ENCODE measurements around the gene ERICH3.
"Not testable (repeated sequence)": the region's sequence is repeated elsewhere in the genome, so short reads cannot be mapped to it uniquely, and the experiment has no call there.

The ERICH3 gene

DNA sequence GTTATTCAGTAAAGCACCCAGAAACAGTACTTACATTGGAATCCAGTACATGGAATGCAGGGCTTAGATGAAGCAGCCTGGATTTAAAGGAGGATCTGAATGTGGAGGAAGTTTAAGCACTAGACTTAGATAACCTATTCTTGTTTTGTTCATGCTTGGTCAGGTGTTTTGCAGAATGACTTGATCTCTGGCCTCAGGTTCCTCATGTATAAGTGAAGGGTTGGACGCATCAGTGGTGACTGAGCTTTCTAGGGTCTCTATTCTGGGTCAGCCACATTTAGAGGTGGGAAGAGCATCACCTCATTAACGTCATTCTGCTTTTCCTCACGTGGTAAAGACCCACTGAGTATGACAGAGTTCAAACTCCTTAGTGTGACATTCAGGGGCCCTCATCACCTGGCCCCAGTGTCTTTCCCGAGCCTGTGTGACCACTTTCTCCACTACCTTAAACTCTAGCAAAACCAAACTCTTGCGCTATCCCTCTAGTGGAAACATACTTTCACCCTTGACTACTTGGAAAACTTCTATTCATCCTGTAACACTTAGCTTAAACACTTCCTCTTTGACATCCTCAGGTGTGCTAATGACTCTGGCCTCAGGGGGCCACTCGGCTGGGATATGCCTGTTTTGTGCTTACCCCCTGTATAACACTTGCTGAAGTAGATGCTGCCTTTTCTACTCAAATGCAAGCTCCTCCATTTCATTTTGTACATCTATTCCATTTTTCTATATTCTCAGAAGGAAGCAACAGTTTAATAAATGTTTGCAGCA, 871 bp upstream of the ERICH3 start:
- no peak for DNase-seq

DNA sequence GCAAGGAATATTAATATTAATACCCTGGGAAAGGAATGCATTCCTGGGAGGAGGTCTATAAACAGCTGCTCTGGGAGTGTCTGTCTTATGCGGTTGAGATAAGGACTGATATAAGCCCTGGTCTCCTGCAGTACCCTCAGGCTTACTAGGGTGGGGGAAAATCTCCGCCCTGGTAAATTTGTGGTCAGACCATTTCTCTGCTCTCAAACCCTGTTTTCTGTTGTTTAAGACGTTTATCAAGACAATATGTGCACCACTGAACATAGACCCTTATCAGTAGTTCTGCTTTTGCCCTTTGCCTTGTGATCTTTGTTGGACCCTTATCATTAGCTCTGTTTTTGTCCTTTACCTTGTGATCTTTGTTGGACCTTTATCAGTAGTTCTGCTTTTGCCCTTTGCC, 2.7 kb downstream of the ERICH3 start:
- not testable (repeated sequence) for DNase-seq

DNA sequence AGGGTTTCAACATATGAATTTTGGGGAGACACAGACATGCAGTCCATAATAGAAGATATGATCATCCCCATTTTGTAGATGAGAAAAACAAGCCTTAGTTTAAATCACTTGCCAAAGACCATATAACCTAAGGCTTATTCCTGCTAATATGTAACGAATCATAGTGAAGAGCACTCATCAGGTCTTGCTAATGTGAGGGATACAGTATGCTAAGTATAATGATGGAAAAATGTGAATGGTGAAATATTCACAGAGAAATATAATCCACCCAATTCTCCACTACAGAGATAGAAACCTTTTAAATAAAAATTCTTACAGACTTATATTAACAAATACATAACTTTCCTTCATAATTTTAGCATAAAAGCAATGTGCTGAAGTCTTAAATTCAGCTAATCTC, 18.9 kb downstream of the ERICH3 start:
- DNase-seq, result no peak

DNA sequence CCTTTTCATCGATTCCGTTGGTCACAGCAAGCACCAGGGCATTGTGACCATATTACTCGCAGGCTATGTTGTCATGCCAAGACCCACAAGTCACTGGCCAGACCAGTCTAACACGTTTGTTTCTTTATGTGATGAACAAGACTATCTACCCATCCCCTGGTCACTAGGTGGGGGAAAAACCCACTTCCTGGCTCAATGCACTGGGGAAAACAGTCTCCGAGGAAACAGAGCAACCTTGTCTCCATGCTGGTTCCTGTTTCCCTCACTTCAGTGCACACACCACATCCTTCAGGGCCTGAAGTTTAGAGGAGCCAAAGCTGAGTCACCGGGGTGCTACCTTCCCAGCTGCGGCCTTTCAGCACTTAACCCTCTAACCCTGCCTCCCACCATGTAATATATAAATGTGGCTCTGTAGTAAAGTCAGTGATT, 20.9 kb downstream of the ERICH3 start:
- peak; percentile 89 for DNase-seq

DNA sequence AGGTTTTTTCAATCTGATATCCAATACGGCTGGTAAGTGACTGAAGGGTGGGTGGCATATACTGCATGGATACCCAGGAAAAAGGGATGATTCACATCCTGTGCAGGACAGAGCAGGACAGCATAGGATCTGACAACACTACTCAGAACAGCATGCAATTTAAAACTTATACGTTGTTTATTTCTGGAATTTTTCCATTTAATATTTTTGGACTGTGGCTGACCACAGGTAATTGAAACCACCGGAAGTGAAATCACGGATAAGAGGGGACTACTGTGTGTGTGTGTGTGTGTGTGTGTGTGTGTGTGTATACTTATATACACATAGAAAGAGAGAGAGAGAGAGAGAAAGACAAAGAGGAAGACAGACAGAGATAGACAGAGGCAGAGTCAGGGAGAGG, 23.0 kb downstream of the ERICH3 start:
- peak; percentile 68 for DNase-seq

DNA sequence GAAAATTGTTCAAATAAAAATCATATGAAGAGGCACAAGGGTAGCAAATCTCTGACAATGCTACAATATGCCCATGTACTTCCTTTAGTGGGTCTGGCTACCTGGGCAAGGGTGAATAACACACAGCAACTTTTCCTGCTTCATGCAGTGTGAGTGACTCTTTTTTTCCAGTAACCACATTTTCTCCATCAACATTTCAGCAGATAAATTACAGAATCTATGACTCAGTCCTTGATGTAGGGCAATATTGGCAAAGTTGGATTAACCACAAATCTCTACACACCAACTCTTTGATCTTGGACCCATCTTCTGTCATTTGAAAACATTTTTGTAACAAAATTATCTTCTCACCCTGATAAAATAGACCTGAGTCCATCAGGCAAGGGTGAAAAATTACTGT, 31.7 kb downstream of the ERICH3 start:
- peak; percentile 46 for DNase-seq

DNA sequence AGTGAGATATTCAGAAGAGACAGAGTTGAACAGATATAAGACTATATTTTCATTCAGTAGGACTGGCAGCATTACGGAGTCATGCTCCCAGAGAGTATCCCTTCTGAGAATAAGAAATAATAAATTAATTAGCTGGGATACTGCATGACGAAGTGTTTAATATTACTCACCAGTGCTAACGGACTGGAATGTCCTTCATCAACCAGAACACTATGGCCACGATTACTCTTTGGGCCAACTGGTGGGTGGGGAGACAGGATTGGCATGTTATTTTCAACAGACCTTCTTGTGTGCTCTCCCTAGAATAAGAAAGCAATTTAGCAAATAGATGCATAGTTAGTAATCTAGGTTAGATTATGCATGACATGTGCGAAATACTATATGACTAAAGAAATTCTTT, 32.4 kb downstream of the ERICH3 start:
- DNase-seq, result no peak

DNA sequence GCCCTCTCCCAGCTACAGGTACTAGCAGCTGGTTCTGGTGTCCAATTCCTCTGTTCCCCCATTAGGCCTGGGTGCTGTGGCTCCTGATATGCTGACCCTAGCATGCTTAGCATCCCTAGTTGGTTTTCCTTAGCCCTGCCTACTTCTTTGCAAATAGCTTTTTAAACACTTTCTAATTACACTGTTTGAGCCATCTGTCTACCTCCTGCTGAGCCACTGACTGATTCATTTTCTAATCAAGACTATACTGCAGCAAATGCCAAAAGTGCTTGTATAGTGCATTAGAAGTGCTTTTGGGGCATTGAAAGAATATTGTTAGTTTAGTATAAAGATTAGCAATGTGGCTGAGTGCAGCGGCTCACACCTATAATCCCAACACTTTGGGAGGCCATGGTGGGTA, 36.3 kb downstream of the ERICH3 start:
- no peak for DNase-seq

DNA sequence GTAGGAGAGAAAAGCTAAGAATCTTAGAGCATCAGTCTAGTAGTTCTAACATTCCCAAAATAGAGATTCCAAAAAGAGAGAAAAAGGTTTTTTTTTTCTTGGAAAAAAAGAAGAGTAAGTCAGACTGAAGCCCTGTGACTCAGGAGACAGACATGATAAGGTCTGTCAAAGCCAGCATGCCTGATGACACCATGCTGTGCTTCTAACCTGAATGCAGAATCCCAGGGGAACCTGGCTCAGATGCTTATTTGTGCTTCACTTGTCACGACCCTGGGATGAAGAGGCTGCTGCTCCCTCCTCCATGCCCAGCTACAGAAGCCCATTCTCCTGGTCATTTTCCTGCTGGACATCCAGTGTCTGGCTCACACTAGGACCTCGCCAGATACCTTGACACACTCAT, 44.3 kb downstream of the ERICH3 start:
- peak; percentile 27 for DNase-seq

DNA sequence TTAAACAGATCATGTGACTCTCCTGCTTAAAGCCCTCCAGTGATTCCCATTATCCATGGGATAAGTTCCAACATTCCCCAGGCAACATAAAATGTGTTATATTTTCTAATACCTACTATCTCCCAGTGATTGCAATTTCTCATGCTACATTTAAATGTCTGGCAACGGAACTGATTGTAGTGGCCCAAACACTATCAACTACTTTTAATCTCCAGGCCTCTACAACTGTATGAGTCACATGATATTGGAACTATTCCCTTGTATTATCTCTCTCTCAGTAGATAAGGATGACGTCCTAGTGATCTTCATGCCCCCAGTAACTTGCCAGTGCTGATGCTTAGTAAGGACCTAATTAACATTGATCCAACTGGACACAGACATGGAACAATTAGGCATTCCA, 49.9 kb downstream of the ERICH3 start:
- DNase-seq, result no peak

DNA sequence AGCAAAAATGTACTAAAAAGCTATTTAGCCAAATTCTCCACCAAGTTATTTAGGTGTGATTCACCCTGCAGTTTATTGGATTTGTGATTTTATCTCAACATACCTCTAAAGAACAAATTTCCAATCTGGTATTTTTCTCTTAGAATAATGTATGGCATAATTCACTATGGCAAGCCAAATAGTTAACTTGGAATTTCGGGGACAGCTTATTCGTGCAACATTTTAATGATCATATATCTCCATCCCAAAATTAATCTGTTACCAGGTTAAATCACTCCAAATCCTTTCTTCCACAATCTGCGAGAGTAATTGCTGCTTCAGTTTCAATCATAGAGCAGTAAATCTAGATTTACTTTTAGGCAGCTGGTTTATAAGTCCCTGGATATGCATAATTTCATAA, 53.4 kb downstream of the ERICH3 start:
- no peak for DNase-seq

DNA sequence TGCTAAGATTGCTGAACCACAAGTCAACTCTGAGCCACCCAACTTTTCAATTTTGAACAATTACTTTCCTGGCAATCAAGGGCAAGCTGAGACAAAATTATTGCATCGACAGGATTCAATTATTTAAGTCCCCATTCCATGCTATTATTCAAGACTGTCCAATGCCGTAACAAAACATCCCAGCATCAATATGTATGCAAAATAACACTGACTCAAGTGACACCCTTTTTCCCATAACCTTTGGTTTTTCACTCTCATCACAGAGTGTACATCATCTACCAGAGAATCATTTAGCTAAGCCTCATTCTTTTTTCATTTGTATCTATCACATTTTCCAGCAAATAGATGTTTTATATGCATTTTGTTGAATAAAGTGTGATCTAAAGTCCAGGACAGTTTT, 54.6 kb downstream of the ERICH3 start:
- DNase-seq, result no peak

DNA sequence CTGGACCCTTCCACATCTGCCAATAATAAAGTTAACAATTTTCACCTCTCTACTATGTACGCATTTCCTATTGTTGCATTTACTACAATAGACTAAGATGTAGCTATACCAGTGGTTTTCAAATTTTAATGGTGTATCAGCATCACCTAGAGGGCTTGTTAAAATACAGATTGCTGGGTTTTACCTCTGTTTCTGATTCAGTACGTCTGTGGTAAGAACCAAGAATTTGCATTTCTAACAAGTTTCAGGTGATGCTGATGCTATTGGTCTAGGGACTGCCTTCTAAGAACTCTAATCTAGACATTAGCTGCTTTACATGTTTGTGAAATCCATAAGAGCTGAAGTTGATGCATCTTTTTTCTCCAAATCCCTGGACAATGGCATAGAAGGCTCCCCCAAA, 59.7 kb downstream of the ERICH3 start:
- no peak for DNase-seq

DNA sequence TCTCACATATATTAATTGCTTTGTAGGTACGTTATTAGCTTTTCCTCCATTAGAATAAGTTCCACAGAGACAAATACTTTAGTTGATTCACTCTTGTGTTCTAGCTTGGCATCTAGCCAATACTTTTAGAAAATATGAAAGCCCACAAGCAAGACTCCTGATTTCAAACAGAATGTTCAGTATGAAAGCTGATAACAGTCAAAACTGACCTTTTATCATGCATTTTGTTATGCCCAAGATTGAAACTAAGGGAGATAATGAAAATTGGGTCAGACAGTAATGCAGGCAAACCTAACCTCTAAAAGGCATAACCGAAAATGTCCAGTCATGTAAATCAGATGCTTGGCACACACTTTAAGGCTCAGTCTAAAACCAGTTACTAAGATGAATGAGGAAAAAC, 61.7 kb downstream of the ERICH3 start:
- DNase-seq, result no peak

DNA sequence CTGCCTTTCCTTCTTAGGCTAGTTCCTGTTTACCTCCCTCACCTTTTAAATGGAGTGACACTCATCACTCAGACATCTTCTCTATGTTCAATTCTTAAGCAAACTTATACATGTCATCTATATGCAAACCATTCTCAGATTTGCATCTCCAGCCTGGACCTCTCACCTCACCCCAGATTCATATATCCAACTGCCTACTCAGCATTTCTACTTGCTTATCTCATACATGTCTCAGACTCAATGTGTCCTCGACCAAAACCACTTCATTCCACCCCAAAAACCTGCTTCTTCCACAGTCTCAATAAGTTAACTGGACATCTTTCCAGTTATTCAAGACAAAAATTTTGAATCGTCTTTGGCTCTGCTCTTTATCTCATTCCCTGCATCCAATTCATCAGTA, 62.6 kb downstream of the ERICH3 start:
- no peak for DNase-seq

DNA sequence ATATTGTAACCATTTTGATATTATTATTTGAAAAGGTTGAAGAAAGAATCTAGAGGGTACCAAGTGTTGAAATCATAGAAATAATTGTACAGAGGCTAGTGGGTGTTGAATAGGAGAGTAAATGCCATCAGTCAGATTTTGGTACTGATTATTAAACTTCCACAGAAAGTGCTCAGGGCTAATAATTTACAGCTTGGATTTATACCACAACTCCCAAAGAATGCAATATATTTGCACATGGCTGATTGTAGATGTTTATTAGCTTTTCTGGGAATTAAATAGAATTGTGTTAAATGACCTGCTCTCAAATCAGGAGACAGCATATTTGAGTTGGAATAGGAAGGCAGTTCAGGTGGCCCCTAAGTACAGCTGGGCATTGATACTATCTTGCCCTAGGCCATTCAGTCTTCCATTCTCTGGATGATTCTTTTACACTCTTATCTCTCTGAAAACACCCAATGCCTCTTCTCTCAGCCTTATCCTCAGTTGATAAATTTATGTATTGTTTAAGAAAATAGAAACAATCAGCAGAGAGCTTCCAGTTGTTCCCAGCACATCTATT, 63.7 kb downstream of the ERICH3 start:
- no peak for DNase-seq

DNA sequence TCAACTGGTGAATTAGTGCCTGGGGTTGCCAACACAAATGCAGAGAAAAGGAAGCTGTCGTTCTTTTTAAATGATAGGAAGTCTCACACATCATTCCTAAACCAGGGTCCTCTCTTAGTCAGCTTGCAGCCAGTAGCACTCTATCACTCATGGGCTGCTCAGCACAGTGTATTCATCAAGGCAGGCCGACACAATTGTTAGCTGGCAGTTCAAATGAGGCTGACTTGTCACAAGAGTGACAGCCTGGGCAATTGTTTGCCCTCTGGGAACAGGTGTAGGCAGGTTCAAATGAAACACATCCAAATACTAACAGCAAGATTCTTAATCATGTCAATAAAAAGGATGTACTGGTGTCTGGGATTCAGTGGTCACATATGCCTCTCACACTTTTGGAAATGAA, 76.9 kb downstream of the ERICH3 start:
- no peak for DNase-seq

DNA sequence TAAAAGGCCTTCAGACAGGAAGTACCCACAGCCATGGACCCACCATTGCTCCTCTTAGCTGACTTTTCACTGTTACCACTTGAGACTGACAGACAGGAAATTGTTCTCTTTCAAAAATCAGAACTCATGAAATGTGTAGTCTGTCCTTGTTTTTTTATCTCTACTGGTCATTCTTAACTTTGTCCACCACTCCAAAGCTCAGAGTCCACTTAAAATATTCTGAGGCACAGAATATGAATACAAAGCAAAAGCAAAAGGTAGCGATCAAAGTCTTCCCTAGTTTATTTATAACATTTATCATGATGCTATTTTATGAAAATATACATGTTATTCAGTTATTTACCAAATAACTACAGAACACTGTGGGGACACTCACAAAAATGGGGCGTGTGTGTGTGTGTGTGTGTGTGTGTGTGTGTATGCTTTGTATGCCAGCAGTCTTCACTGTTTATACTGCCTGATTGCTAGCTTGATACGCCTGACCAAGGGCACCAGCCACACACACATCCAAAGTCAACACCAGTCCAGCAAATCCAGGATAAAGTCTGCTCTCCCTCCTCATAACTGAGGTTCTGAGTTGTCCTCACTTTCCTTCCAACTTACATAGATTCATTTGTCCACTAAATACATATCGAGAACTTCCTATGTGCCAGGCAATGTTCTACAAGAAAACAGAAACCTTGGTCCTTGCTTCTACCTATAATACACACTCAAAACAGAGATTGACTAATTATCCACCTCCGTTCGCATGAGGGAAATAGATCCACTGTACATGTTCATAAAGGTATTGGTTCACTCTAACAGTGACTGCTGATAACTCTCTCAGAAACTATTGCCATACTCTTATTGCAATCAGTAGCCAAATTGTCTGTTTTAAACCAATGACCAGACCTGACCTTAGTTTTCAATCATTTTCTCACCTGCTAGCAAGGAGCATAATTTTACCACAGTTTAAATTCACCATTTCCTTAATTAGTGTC, 79.4 kb downstream of the ERICH3 start:
- DNase-seq, result no peak

DNA sequence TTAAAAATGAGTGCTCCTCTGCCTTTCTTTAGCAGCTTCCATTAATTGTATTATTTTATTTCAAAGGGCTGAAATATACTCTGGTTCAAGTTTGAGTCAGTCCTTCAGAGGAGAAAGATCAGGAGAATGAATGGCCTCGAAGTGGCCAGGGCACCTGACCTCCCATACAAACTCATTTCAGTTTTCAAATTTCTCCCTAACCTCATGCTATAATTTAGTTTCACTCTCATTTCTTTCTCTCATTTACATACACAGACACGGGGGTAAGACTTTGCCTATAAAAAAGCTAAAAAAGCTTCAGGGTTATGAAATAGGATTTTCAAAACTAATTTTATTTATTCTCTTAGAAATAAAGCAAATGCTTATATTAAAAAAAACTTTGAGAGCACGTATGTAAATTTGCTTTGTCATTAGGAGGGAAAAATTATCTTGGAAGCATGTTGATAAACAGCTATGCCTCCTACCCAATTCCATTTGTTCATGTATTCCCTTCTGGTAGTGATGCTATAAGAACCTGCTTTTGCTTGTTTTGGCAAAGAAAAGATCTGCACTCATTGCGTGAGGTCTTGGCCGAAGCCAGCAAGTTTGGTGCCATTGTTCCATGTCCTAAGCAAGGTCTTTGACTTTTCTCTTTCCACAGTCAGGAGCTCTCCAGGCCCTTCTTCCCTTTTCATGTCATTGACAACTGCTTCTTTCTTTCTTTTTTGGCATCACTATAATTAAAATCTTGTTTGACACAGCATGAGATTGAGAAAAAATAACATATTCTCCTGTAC, 80.8 kb downstream of the ERICH3 start:
- DNase-seq, result no peak

DNA sequence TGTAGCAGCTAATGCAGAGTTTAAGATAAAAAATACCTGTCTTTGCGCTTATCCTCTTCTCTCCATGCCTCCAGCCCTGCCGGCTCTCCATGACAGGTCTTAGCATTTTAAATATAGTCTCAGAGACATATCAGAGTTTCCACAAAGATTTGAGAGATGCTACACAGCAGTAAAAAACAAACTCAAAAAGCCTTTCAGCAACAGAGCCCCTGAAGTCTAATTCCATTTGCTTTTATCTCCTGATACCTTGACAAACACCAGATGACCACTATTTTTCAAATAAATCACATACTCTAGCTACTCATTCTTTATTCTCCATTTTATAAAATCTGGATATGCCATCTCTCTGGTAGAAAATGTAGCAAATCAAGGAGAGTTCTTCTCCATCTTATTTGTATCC, 81.6 kb downstream of the ERICH3 start:
- no peak for DNase-seq

DNA sequence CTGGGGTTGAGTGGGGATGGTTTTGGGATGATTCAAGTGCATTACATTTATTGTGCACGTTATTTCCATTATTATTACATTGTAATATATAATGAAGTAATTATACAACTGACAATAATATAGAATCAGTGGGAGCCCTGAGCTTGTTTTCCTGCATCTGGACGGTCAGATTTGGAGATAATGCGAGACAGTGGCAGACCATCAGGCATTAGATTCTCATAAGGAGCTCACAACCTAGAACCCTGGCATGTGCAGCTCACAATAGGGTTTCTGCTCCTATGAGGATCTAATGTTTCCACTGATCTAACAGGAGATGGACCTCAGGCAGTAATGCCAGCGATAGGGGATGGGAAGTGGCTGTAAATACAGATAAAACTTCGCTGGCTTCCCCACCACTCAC, 83.3 kb downstream of the ERICH3 start:
- DNase-seq, result no peak

DNA sequence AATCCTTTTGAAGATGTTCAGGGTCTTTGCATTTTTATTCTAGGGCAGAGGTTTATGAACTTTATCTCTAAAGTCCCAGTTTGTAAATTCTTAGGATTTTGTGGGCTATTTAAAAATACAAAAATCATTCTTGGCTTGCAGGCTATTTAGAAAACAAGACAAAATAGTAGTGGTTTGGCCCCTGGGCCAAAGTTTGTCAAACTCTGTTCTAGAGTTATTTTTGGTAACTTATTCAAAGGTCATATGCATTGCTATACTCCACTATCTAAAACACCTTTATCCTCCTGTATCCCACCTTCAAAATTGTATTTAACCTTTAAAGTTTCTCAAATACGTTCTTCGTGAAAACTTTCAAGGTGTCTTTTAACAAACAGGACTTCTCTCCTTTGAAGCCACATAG, 85.7 kb downstream of the ERICH3 start:
- DNase-seq, result no peak

Data from fibroblast of upper back skin (primary cell).